Stimulated activated CD8-positive, alpha-beta memory T cell treated with anti-CD3 and anti-CD28 coated beads, Interleukin-7, amount 100 ng/mL, for 4 hours (primary cell): ENCODE data around the gene WFDC1.

Source experiments
- DNase-seq, 2 donors: peaks; one replicate each; pipeline ENCODE4 v3.0.0-alpha.2; 2020; ENCODE audit warnings: low read depth in 2 of 2

Gene WFDC1, protein sequence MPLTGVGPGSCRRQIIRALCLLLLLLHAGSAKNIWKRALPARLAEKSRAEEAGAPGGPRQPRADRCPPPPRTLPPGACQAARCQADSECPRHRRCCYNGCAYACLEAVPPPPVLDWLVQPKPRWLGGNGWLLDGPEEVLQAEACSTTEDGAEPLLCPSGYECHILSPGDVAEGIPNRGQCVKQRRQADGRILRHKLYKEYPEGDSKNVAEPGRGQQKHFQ

GRCh38 chr16:84294531-84295142, at the start of gene WFDC1:
WFDC1 (plus strand) TSS chr16:84294878; CDS start chr16:84294972, 94 bp downstream.
- no peak for DNase-seq

DNA sequence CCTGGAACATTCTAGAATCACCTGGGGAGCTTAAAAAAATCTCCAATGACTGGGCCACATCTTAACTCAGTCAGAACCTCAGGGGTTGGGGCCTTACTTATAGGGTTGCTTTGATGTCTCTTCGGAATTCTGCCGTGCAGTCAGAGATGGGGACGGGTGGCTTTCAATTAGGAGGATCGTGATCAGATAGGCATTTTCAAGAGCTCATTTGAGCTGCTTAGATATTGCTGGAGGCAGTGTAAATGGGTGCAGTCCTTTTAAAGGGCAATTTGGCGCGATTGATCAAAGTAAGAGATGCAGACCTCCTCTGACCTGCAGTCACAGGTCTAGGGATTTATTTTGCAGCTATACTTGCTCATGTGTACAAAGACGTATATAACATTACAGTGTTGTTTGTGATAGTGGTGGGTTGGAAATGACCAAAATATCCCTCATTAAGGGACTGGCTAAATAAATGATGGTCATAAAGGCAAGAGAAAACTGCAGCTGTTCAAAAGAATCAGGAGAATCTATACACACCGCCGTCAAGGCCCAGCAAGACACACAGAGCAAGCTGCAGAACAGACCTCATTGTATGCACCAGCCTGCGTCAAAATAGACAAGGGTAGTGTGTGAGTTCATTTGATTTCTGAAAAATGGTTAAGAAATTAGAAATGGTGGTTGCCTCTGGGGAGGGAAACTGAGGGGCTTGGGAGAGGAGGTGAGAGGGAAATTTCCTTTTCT, 48.6 kb upstream of the WFDC1 start:
- DNase-seq, result no peak

- DNase-seq, result no peak
Observed at GRCh38 chr16:84246679-84247077, 48.0 kb upstream of the WFDC1 start.

GRCh38 chr16:84247331-84247730, 47.3 kb upstream of the WFDC1 start:
- DNase-seq, result no peak

GRCh38 chr16:84247844-84248243, 46.8 kb upstream of the WFDC1 start:
- no peak for DNase-seq

- no peak for DNase-seq
Observed at GRCh38 chr16:84252184-84252583, 42.5 kb upstream of the WFDC1 start.

DNA sequence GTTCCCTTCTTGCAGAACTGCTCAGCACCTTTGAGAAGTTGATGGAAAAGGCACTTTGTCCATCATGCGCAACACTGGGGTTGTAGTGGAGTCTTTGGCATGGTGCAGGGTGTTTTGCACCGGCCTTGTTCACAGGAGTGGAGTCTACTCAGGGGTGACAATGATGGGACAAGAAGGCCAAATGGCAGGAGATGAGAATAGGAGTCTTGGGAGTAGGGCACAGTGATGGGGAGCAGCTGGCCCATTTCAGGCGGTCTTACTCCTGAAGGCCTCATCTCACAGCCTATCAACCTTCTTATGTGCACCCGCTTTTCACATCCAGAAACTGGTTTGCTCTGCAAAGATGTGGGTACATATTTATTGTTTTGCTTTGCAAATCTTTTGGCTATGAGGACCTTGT, 41.5 kb upstream of the WFDC1 start:
- no peak for DNase-seq

DNA sequence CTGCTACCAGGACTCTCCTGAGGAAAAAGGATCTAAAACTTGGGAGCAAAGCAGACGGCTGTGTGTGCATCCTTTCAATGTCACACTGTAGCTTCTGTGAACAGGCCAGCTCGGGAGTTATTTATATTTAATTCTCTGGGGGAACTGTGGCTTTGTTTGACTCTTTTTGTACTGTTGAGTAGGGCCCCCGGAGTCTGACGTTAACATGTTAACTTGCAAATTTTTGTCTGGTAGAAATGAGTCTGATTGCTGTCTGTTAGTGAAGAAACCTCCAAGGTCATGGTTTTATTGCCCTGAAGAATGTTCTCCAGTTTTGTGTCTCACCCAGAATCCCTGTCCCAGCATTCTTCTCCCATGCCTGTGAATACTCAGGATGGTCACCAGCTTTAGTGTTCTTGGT, 40.6 kb upstream of the WFDC1 start:
- no peak for DNase-seq

GRCh38 chr16:84255050-84255810, 39.4 kb upstream of the WFDC1 start:
- DNase-seq, result no peak

DNA sequence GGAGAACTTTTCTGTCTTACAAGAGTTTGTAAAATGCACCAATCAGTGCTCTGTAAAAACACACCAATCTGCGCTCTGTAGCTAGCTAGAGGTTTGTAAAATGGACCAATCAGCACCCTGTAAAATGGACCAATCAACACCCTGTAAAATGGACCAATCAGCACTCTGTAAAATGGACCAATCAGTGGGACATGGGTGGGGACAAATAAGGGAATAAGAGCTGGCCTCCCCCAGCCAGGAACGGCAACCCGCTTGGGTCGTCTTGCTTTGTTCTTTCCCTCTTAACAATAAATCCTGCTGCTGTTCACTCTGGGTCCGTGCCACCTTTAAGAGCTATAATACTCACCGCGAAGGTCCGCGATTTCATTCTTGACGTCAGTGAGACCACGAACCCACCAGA, 36.4 kb upstream of the WFDC1 start:
- no peak for DNase-seq

DNA sequence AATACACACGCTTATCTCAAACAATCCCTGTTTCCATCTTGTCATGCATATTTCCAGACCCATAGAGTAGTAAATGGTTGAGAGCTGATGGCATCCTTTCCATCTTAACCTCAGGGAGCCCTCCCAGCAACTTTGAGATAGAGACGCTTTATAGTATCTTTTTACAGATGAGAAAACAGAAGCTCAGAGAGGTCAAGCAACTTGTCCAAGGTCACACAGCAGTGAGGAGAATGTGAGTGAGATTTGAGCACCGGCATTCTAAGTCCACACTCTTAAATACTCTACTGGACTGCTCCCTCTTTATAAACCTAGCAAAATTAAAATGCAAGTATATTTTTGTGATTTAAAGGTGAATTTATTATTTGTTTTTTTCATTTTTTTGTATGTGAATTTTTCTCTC, 35.0 kb upstream of the WFDC1 start:
- no peak for DNase-seq

GRCh38 chr16:84260766-84261554, 33.7 kb upstream of the WFDC1 start:
- DNase-seq, result no peak

- DNase-seq, result no peak
Observed at GRCh38 chr16:84262031-84262430, 32.6 kb upstream of the WFDC1 start.

DNA sequence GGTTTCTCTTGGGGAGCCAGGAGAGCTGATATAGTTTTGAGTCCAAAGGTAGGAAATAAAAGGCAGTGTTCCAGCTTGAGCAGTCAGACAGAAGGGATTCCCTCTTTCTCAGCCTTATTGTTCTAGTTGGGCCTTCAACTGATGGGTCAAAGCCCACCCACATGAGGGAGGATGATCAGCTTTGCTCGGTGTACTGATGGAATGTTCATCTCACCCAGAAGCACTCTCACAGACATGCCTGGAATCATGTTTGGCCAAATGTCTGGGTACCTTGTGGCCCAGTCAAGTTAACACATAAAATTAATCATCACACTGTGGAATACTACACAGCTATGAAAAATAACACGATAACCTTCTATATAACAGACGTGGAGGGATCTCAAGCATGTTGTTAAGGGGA, 31.7 kb upstream of the WFDC1 start:
- no peak for DNase-seq

GRCh38 chr16:84266451-84266850, 28.2 kb upstream of the WFDC1 start:
- DNase-seq, result no peak

DNA sequence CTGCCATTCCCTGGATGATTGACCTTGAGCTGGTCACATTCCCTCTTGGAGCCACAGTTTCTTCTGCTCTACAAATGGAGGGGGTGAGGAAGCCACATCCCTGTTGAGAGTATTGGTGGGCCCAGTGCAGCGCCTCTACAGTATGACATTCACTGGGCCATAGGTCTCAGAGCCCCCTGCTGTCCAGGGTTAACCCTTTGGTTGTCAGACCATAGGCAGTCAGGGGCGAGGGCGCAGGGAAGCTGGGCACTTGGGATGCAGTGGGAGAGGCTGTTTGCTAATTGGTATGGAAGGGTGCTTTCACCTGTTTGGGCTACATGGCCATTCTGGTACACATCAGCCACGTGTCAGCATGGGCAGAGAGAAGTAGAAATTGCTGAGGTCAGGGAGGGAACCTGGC, 27.3 kb upstream of the WFDC1 start:
- no peak for DNase-seq

DNA sequence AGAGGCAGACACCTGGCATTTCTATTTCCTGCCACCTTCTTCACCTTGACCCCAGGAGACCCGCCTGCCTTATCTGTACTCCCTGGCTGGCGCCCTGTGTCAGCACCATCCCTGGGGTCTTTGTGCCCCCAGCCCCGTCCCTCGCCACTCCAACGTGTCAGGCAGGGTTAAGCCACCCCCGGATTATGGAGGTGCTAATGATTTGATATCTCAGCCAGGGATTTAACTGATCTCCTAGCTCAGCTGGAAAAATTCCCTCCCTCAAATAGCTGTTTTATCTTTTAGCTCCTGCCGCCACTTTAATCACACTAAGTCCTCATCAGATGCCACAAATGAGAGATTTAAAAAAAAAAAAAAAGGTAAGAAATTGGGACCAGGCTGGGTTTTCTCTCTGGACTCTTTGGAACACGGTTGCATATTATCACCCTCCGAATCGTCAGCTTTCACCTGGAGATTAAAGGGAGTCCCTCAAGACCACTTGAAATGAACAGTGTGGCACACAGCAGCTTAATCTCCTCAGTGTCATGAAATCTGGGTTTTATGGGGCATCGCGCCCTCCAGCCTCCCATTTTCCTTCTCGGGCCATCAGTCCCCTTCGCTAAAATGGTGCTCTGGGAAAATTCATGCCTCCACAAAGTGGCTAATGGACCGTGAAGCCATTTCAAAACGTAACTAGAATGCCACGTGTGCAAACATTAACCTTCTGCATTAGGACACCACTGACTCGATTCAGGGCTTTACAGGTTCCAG, 26.2 kb upstream of the WFDC1 start:
- DNase-seq, result no peak

DNA sequence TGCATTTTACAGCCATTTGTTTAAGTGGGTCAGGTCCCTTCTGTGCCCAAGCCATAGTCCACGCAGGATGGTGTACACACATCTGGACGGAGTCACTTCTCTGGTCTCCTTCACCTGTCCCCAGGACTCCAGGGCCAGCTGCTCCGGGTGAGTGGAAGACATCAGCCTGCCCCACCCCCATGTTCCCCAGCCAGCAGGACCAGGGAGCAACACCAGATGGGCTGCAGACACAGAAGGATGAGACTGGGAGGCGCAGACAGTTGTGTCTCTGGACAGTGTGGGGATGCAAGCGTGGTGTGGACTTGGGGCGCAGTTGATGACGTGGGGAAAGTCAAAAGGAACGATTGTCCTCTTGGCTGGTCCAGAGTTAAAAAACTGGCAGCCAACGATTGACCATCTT, 24.6 kb upstream of the WFDC1 start:
- DNase-seq, result no peak

GRCh38 chr16:84270531-84270930, 24.1 kb upstream of the WFDC1 start:
- DNase-seq, result no peak

GRCh38 chr16:84271037-84271436, 23.6 kb upstream of the WFDC1 start:
- DNase-seq, result no peak

- no peak for DNase-seq
Observed at GRCh38 chr16:84271866-84272265, 22.8 kb upstream of the WFDC1 start.
